Measurements from ENCODE around the gene ATF5.
"Not testable (repeated sequence)": the region's sequence is repeated elsewhere in the genome, so short reads cannot be mapped to it uniquely, and the experiment has no call there.

- TF ChIP-seq EZH2 (IDR thresholded peaks at IDR 0.05; ENCODE audit: borderline replicate concordance, insufficient read depth, low read depth, low read length, poor library complexity, severe bottlenecking); CTCF (IDR thresholded peaks at IDR 0.05): not testable (repeated sequence)
These were observed 40.4 kb downstream of the ATF5 start for GRCh38 chr19:49969355-49969754.

Measured in B cell (primary cell).